H1 (cell line): ENCODE results near the gene CASP5. TPM values are rescaled to one million over a fixed set of nuclear protein-coding genes. Genes with fewer than 3 reads are reported as not detected.

Experiments used
- CTCF ChIA-PET: fragments of 300-600 bp; sonication (Branson Sonifier 250); formaldehyde crosslinking; loops from one replicate; lab custom pipeline; 2021; ENCODE audit not compliant: partially characterized antibody; lab: Charles Lee
- POLR2A ChIA-PET: fragments of 300-600 bp; sonication (Branson Sonifier 250); formaldehyde crosslinking; loops from one replicate; lab custom pipeline; 2021; ENCODE audit warnings: inconsistent platforms; ENCODE audit not compliant: partially characterized antibody; lab: Charles Lee
- DNase-seq, 2 experiments: peaks; one replicate each; pipeline versions ENCODE4 v3.0.0 to v3.0.0-alpha.2; 2010 to 2022; ENCODE audit warnings: low spot score in 2 of 2, low read depth in 1 of 2, mixed read lengths in 1 of 2
- FAIRE-seq: peaks from 2 replicates; lab custom pipeline; 2011; peaks lifted over from hg19 to GRCh38; lab: Jason Lieb, UNC
- H2AFZ ChIP-seq: 2 replicates; pipeline ENCODE4 v1.8.1; 2012; ENCODE audit warnings: low read length, inconsistent platforms
- H2AK5ac ChIP-seq: 2 replicates; pipeline ENCODE4 v1.6.1; 2013; ENCODE audit warnings: low read depth, low read length
- H2BK120ac ChIP-seq: replicated peaks from 2 replicates; pipeline ENCODE3; 2013; ENCODE audit warnings: low read depth, low read length, inconsistent platforms
- H2BK12ac ChIP-seq: 2 replicates; pipeline ENCODE4 v1.6.1; 2013; ENCODE audit warnings: low read depth, low read length
- H2BK15ac ChIP-seq: 2 replicates; pipeline ENCODE4 v1.6.1; 2013; ENCODE audit warnings: low read length
- H2BK20ac ChIP-seq: 2 replicates; pipeline ENCODE4 v1.6.1; 2013; ENCODE audit warnings: low read length
- H2BK5ac ChIP-seq: 2 replicates; pipeline ENCODE4 v1.6.1; 2013; ENCODE audit warnings: low read depth, low read length
- H3K14ac ChIP-seq: 2 replicates; pipeline ENCODE4 v1.6.1; 2013; ENCODE audit warnings: inconsistent platforms; ENCODE audit not compliant: insufficient read length
- H3K18ac ChIP-seq: 2 replicates; pipeline ENCODE4 v1.6.1; 2013; ENCODE audit warnings: low read length; ENCODE audit errors: extremely low read depth
- H3K23ac ChIP-seq: 2 replicates; pipeline ENCODE4 v1.6.1; 2013; ENCODE audit warnings: inconsistent platforms; ENCODE audit not compliant: insufficient read length
- H3K23me2 ChIP-seq: 2 replicates; pipeline ENCODE4 v1.6.1; 2013; ENCODE audit warnings: low read depth, low read length
- H3K27ac ChIP-seq: 2 replicates; pipeline ENCODE4 v1.6.1; 2011; ENCODE audit warnings: low read depth, low read length, inconsistent platforms
- H3K27me3 ChIP-seq, 4 experiments: replicated peaks in 1 of 4; 1 replicate in 1 of 4; 2 replicates in 3 of 4; pipeline versions ENCODE4 v1.6.1 to v1.8.1; 2011 to 2013; ENCODE audit warnings: low read length in 3 of 4, mild to moderate bottlenecking in 3 of 4, inconsistent platforms in 2 of 4, mixed read lengths in 2 of 4, moderate library complexity in 1 of 4; ENCODE audit not compliant: control insufficient read depth in 3 of 4, insufficient read depth in 3 of 4; ENCODE audit errors: extremely low read depth in 1 of 4
- H3K36me3 ChIP-seq, 4 experiments: 2 replicates each; pipeline versions ENCODE4 v1.6.1 to v1.8.1; 2011 to 2013; ENCODE audit warnings: mild to moderate bottlenecking in 4 of 4, low read length in 3 of 4, moderate library complexity in 2 of 4, control low read depth in 1 of 4, inconsistent platforms in 1 of 4; ENCODE audit not compliant: insufficient read depth in 4 of 4, control insufficient read depth in 2 of 4
- H3K4ac ChIP-seq: replicated peaks from 2 replicates; pipeline ENCODE3; 2013; ENCODE audit warnings: low read length, low read depth, mixed read lengths, inconsistent platforms; ENCODE audit not compliant: insufficient read length
- H3K4me1 ChIP-seq, 4 experiments: replicated peaks in 1 of 4; 1 replicate in 1 of 4; 2 replicates in 3 of 4; pipeline versions ENCODE4 v1.6.1 to v1.8.1; 2011 to 2013; ENCODE audit warnings: low read length in 3 of 4, inconsistent platforms in 2 of 4, mixed read lengths in 1 of 4; ENCODE audit not compliant: insufficient read depth in 4 of 4, control insufficient read depth in 3 of 4
- H3K4me2 ChIP-seq, 2 experiments: 2 replicates each; pipeline versions ENCODE4 v1.6.1 to v1.8.1; 2011 to 2013; ENCODE audit warnings: low read depth in 2 of 2, low read length in 2 of 2, control low read depth in 1 of 2, inconsistent platforms in 1 of 2, mild to moderate bottlenecking in 1 of 2; ENCODE audit not compliant: insufficient read depth in 1 of 2
- H3K4me3 ChIP-seq, 4 experiments: fragments of 200-600, 300-600 bp in 1 of 4; sonication (generic), shearing (Covaris generic), sonication (Bioruptor Twin) in 1 of 4; 2 replicates each; pipeline versions ENCODE4 v1.5.1 to v1.8.1; 2011 to 2016; ENCODE audit warnings: low read length in 4 of 4, low read depth in 3 of 4, control low read depth in 2 of 4, inconsistent platforms in 2 of 4, mild to moderate bottlenecking in 2 of 4, mixed read lengths in 1 of 4, moderate library complexity in 1 of 4; ENCODE audit not compliant: insufficient read depth in 2 of 4; ENCODE audit errors: extremely low read depth in 1 of 4
- H3K56ac ChIP-seq: replicated peaks from 2 replicates; pipeline ENCODE3; 2013; ENCODE audit warnings: low read depth, mild to moderate bottlenecking, mixed read lengths, low read length, inconsistent platforms; ENCODE audit not compliant: insufficient read length
- H3K79me1 ChIP-seq: 2 replicates; pipeline ENCODE4 v1.6.1; 2013; ENCODE audit warnings: low read depth, low read length, control low read depth
- H3K79me2 ChIP-seq, 2 experiments: 2 replicates each; pipeline versions ENCODE4 v1.6.1 to v1.8.1; 2012 to 2013; ENCODE audit warnings: low read length in 2 of 2, mild to moderate bottlenecking in 2 of 2, inconsistent platforms in 1 of 2; ENCODE audit not compliant: insufficient read depth in 2 of 2, control insufficient read depth in 1 of 2
- H3K9ac ChIP-seq, 4 experiments: replicated peaks in 1 of 4; 1 replicate in 1 of 4; 2 replicates in 3 of 4; pipeline versions ENCODE4 v1.6.1 to v1.8.1; 2011 to 2013; ENCODE audit warnings: low read depth in 3 of 4, low read length in 3 of 4, control low read depth in 2 of 4, mild to moderate bottlenecking in 2 of 4, moderate library complexity in 2 of 4, inconsistent platforms in 1 of 4; ENCODE audit errors: extremely low read depth in 1 of 4
- H3K9me3 ChIP-seq, 2 experiments: 2 replicates each; pipeline versions ENCODE4 v1.6.1 to v1.8.1; 2012 to 2013; ENCODE audit warnings: mild to moderate bottlenecking in 2 of 2, moderate library complexity in 2 of 2, control low read depth in 1 of 2, inconsistent platforms in 1 of 2, low read depth in 1 of 2, low read length in 1 of 2, mixed read lengths in 1 of 2; ENCODE audit not compliant: insufficient read depth in 2 of 2
- H4K20me1 ChIP-seq, 2 experiments: replicated peaks in 1 of 2; 2 replicates each; pipeline versions ENCODE3 to v1.8.1; 2011 to 2013; ENCODE audit warnings: inconsistent platforms in 2 of 2, low read length in 2 of 2, mild to moderate bottlenecking in 1 of 2; ENCODE audit not compliant: insufficient read depth in 2 of 2, control insufficient read depth in 1 of 2
- H4K5ac ChIP-seq: 2 replicates; pipeline ENCODE4 v1.6.1; 2013; ENCODE audit warnings: low read length, low read depth, mixed read lengths, inconsistent platforms; ENCODE audit not compliant: insufficient read length
- H4K8ac ChIP-seq: 2 replicates; pipeline ENCODE4 v1.8.0; 2013; ENCODE audit warnings: mild to moderate bottlenecking, moderate library complexity, low read length, inconsistent platforms; ENCODE audit not compliant: insufficient read depth; ENCODE audit errors: extremely low read depth
- H4K91ac ChIP-seq: replicated peaks from 2 replicates; pipeline ENCODE3; 2013; ENCODE audit warnings: low read length, mixed read lengths, inconsistent platforms; ENCODE audit not compliant: insufficient read length
- CBX5 ChIP-seq: fragments of 300-800, 300-1000 bp; sonication (generic); IDR thresholded peaks from 2 replicates; pipeline ENCODE4 v1.7.1; 2016; ENCODE audit warnings: antibody characterized with exemption, low read length, low read depth
- CEBPB ChIP-seq: IDR thresholded peaks from 2 replicates; pipeline ENCODE4 v1.6.1; 2012; ENCODE audit warnings: low read depth, low read length
- CHD1 ChIP-seq: IDR thresholded peaks from 2 replicates; pipeline ENCODE4 v1.6.1; 2012; ENCODE audit warnings: low read depth, low read length, improper control_type of control experiment
- CHD2 ChIP-seq: IDR thresholded peaks from 2 replicates; pipeline ENCODE4 v1.6.1; 2012; ENCODE audit warnings: low read length, improper control_type of control experiment
- CTBP2 ChIP-seq: IDR thresholded peaks from 2 replicates; pipeline ENCODE4 v1.7.0; 2011; ENCODE audit warnings: borderline replicate concordance, mild to moderate bottlenecking, moderate library complexity, mixed read lengths, low read length; ENCODE audit not compliant: insufficient read depth, insufficient read length
- E2F6 ChIP-seq: IDR thresholded peaks from 2 replicates; pipeline ENCODE4 v1.6.1; 2012; ENCODE audit warnings: inconsistent platforms
- FOSL1 ChIP-seq: IDR thresholded peaks from 2 replicates; pipeline ENCODE4 v1.6.1; 2011; ENCODE audit warnings: mild to moderate bottlenecking, low read depth, low read length, moderate library complexity; ENCODE audit not compliant: insufficient read depth
- HDAC6 ChIP-seq: IDR thresholded peaks from one replicate; pipeline ENCODE4 v1.7.1; 2012; ENCODE audit warnings: low read depth, mild to moderate bottlenecking, inconsistent platforms, low read length, moderate library complexity
- MAFK ChIP-seq: IDR thresholded peaks from 2 replicates; pipeline ENCODE4 v1.6.1; 2012; ENCODE audit warnings: low read depth, mild to moderate bottlenecking, improper control_type of control experiment, low read length
- SP4 ChIP-seq: IDR thresholded peaks from 2 replicates; pipeline ENCODE4 v1.6.1; 2012; ENCODE audit warnings: low read length, inconsistent platforms
- TAF1 ChIP-seq: IDR thresholded peaks from 2 replicates; pipeline ENCODE4 v1.6.1; 2011; ENCODE audit warnings: mild to moderate bottlenecking, low read depth, low read length
- TBP ChIP-seq: IDR thresholded peaks from 2 replicates; pipeline ENCODE4 v1.6.1; 2011; ENCODE audit warnings: low read depth, low read length, improper control_type of control experiment
- TCF12 ChIP-seq: IDR thresholded peaks from 2 replicates; pipeline ENCODE4 v1.6.1; 2011; ENCODE audit warnings: low read depth, mild to moderate bottlenecking, low read length
- WGBS, 2 experiments: shearing (Covaris generic) in 1 of 2; methylation state at CpG; one replicate each; pipeline versions ENCODE4 v1.1.6 to v1.1.7; 2013 to 2015; ENCODE audit warnings: low lambda C conversion rate in 2 of 2, mixed read lengths in 2 of 2, inconsistent platforms in 1 of 2, low coverage in 1 of 2, missing lambda C conversion rate in 1 of 2; ENCODE audit not compliant: insufficient replicate concordance in 2 of 2, insufficient coverage in 1 of 2, insufficient read length in 1 of 2; ENCODE audit errors: extremely low coverage in 1 of 2, missing lambda C conversion rate in 1 of 2; 5-methylcytosine and 5-hydroxymethylcytosine counted together
- polyA plus RNA-seq, 7 experiments: library from polyadenylated mRNA; depleted of rRNA in 3 of 7; stranded (reverse) in 5 of 7; unstranded in 2 of 7; fragments of >200 nt in 5 of 7; fragments of 200-250 nt in 2 of 7; gene quantifications; 1 replicate in 5 of 7; 2 replicates in 1 of 7; 4 replicates in 1 of 7; pipeline versions ENCODE4 v1.2.1 to v1.2.3, GENCODE V29; 2011 to 2013; ENCODE audit warnings: missing spikeins in 2 of 7, mixed read lengths in 2 of 7
- total RNA-seq: library from RNA; stranded (reverse); fragmentation: NEBNext Ultra II Directional; extraction: Animal tissue kit (Norgen Biotek cat#: 25700); gene quantifications from 2 replicates; pipeline ENCODE4 v1.2.1, GENCODE V29; 2021
- TF ChIP-seq, protein P1 (sequence below): IDR thresholded peaks from 2 replicates; pipeline ENCODE4 v1.6.1; 2011; ENCODE audit warnings: low read depth, mild to moderate bottlenecking, low read length; ENCODE audit not compliant: insufficient read depth

CASP5 gene
- total and polyA plus RNA-seq, 2 of the 8 experiments (the other 6 are each of a cell fraction or from before 2014, with no cell fraction given) = not detected

GRCh38 chr11:105004021-105004420 lies 18.9 kb downstream of the CASP5 start:
- ChIA-PET CTCF (no interaction called here), POLR2A (no interaction called here)
- H3K4me1 ChIP-seq = no peaks in the 10 kb centered on the region
- no peaks in the 10 kb centered on the region for H3K23me2 ChIP-seq
- H2BK15ac ChIP-seq = no peak overlapping the region
- H4K5ac ChIP-seq = no peak overlapping the region
- no peak overlapping the region for H4K91ac ChIP-seq
- H3K27me3 ChIP-seq = no peaks in the 10 kb centered on the region
- no peak overlapping the region for H2BK5ac ChIP-seq
- H2BK20ac ChIP-seq = no peak overlapping the region
- H3K36me3 ChIP-seq = no peaks in the 10 kb centered on the region
- no peak overlapping the region for H4K8ac ChIP-seq
- H2BK120ac ChIP-seq = no peak overlapping the region
- no peak for TF ChIP-seq E2F6
- no peak for TF ChIP-seq TCF12
- TF ChIP-seq MAFK = no peak
- TF ChIP-seq CHD1 = no peak
- TF ChIP-seq CHD2 = no peak
- TF ChIP-seq FOSL1 = no peak
- TF ChIP-seq TAF1 = no peak
- TF ChIP-seq, protein P1, sequence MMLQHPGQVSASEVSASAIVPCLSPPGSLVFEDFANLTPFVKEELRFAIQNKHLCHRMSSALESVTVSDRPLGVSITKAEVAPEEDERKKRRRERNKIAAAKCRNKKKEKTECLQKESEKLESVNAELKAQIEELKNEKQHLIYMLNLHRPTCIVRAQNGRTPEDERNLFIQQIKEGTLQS = no peak
- no peak for TF ChIP-seq CEBPB
- no peak for TF ChIP-seq CTBP2
- TF ChIP-seq TBP = no peak
- TF ChIP-seq HDAC6 = no peak
- TF ChIP-seq SP4 = no peak
- TF ChIP-seq CBX5 = no peak
- no peak overlapping the region for H3K27ac ChIP-seq
- no peak overlapping the region for H3K56ac ChIP-seq
- DNase-seq = no peak
- H2AFZ ChIP-seq = no peak overlapping the region
- no peak overlapping the region for H2BK12ac ChIP-seq
- no peaks in the 10 kb centered on the region for H4K20me1 ChIP-seq
- 95% methylated on average over 3 of the region's 3 CpGs; no CpG with 5 or more reads in 1 of the 2 experiments for WGBS, 2 experiments
- no peak overlapping the region for H3K4me3 ChIP-seq
- H2AK5ac ChIP-seq = no peak overlapping the region
- H3K79me2 ChIP-seq = no peaks in the 10 kb centered on the region
- H3K18ac ChIP-seq = no peak overlapping the region
- no peak overlapping the region for H3K23ac ChIP-seq
- H3K9ac ChIP-seq = no peak overlapping the region
- H3K14ac ChIP-seq = no peak overlapping the region
- no peak overlapping the region for H3K4me2 ChIP-seq
- no peaks in the 10 kb centered on the region for H3K9me3 ChIP-seq
- no peaks in the 10 kb centered on the region for H3K79me1 ChIP-seq
- no peak for FAIRE-seq
- no peak overlapping the region for H3K4ac ChIP-seq
